Smooth muscle cell (in vitro differentiated cells): ENCODE measurements around the gene ARHGEF4. TPM values are rescaled to one million over a fixed set of nuclear protein-coding genes. Genes with fewer than 3 reads are reported as not detected.

Source experiments
- DNase-seq: peaks from one replicate; lab custom pipeline; 2025; ENCODE audit not compliant: unreplicated experiment; lab: John Stamatoyannopoulos, UW
- H2AFZ ChIP-seq: fragments of 200-600 bp; sonication (generic); 2 replicates; pipeline ENCODE4 v1.6.0; 2016; ENCODE audit warnings: antibody characterized with exemption, low read depth, mild to moderate bottlenecking
- H3F3A ChIP-seq: fragments of 200-600 bp; sonication (generic); 2 replicates; pipeline ENCODE4 v1.6.0; 2017; ENCODE audit warnings: antibody characterized with exemption, low read depth
- H3K27ac ChIP-seq: fragments of 200-600 bp; sonication (generic); 2 replicates; pipeline ENCODE4 v1.5.1; 2016; ENCODE audit warnings: low read depth, mild to moderate bottlenecking
- H3K27me3 ChIP-seq: fragments of 200-600 bp; sonication (generic); 2 replicates; pipeline ENCODE4 v1.6.1; 2016; ENCODE audit warnings: low read depth, mild to moderate bottlenecking
- H3K36me3 ChIP-seq: fragments of 200-600 bp; sonication (generic); 2 replicates; pipeline ENCODE4 v1.5.1; 2016; ENCODE audit warnings: low read depth
- H3K4me1 ChIP-seq: fragments of 200-600 bp; sonication (generic); 2 replicates; pipeline ENCODE4 v1.5.1; 2016; ENCODE audit warnings: low read depth
- H3K4me2 ChIP-seq: fragments of 200-600 bp; sonication (generic); 2 replicates; pipeline ENCODE4 v1.6.0; 2016; ENCODE audit warnings: mild to moderate bottlenecking
- H3K4me3 ChIP-seq: fragments of 200-600 bp; sonication (generic); 2 replicates; pipeline ENCODE4 v1.5.1; 2016; ENCODE audit warnings: mild to moderate bottlenecking
- H3K79me2 ChIP-seq: fragments of 200-600 bp; sonication (generic); 2 replicates; pipeline ENCODE4 v1.6.0; 2016; ENCODE audit warnings: low read depth, mild to moderate bottlenecking
- H3K9ac ChIP-seq: fragments of 200-600 bp; sonication (generic); 2 replicates; pipeline ENCODE4 v1.6.0; 2016; ENCODE audit warnings: low read depth
- H3K9me3 ChIP-seq: fragments of 200-600 bp; sonication (generic); replicated peaks from 2 replicates; pipeline ENCODE4 v1.5.1; 2016; ENCODE audit warnings: low read depth
- H4K20me1 ChIP-seq: fragments of 200-600 bp; sonication (generic); 2 replicates; pipeline ENCODE4 v1.6.0; 2016; ENCODE audit warnings: low read depth
- CTCF ChIP-seq: fragments of 200-600 bp; sonication (generic); IDR thresholded peaks from 2 replicates; pipeline ENCODE4 v1.5.1; 2017; ENCODE audit warnings: borderline replicate concordance, mild to moderate bottlenecking, antibody characterized with exemption; ENCODE audit not compliant: insufficient read depth, poor library complexity, severe bottlenecking
- WGBS: methylation state at CpG from one replicate; pipeline ENCODE4 v1.1.7; 2016; ENCODE audit warnings: low lambda C conversion rate; 5-methylcytosine and 5-hydroxymethylcytosine counted together
- polyA plus RNA-seq: library from polyadenylated mRNA; unstranded; fragments of >200 nt; fragmentation: Nextera tagmentation; extraction: Ambion mirVana; gene quantifications from 2 replicates; pipeline ENCODE4 v1.2.1, GENCODE V29; 2016
- total RNA-seq: library from RNA; depleted of rRNA; stranded (reverse); fragments of >200 nt; gene quantifications from 2 replicates; pipeline ENCODE4 v1.2.3, GENCODE V29; 2014

ARHGEF4 gene
- total and polyA plus RNA-seq, 2 experiments from 2014 or later, result 14.9 to 16.0 TPM

- Histone ChIP-seq H3K36me3 (no peaks in the 10 kb centered on the region), H3K4me1 (no peaks in the 10 kb centered on the region), H3K27me3 (no peaks in the 10 kb centered on the region), H3K9me3 (no peaks in the 10 kb centered on the region), H3K9ac (no peak overlapping the region), H3K27ac (no peak overlapping the region), H3K4me2 (no peak overlapping the region), H3K79me2 (no peaks in the 10 kb centered on the region), H4K20me1 (no peaks in the 10 kb centered on the region), H3F3A (no peaks in the 10 kb centered on the region), H2AFZ (no peak overlapping the region), H3K4me3 (no peak overlapping the region)
- no peak for DNase-seq
- 89% methylated on average over 4 of the region's 4 CpGs for WGBS
- no peak for TF ChIP-seq CTCF
These were observed 46.8 kb downstream of the ARHGEF4 start for GRCh38 chr2:130883496-130883895.

GRCh38 chr2:130884013-130884412 is 47.3 kb downstream of the ARHGEF4 start:
- no peak for DNase-seq
- no peaks in the 10 kb centered on the region for H3K4me1 ChIP-seq
- 80% methylated on average over 4 of the region's 4 CpGs for WGBS
- no peaks in the 10 kb centered on the region for H3K79me2 ChIP-seq
- no peak overlapping the region for H3K9ac ChIP-seq
- H2AFZ ChIP-seq, result no peak overlapping the region
- TF ChIP-seq CTCF, result no peak
- H3K9me3 ChIP-seq, result no peaks in the 10 kb centered on the region
- no peak overlapping the region for H3K4me3 ChIP-seq
- H4K20me1 ChIP-seq, result no peaks in the 10 kb centered on the region
- H3F3A ChIP-seq, result no peaks in the 10 kb centered on the region
- no peaks in the 10 kb centered on the region for H3K36me3 ChIP-seq
- H3K4me2 ChIP-seq, result no peak overlapping the region
- H3K27ac ChIP-seq, result no peak overlapping the region
- H3K27me3 ChIP-seq, result no peaks in the 10 kb centered on the region

- Histone ChIP-seq H3K79me2 (no peaks in the 10 kb centered on the region), H3K9ac (no peak overlapping the region), H3K9me3 (no peaks in the 10 kb centered on the region), H3K4me1 (no peaks in the 10 kb centered on the region), H3K36me3 (no peaks in the 10 kb centered on the region), H3K27me3 (no peaks in the 10 kb centered on the region), H2AFZ (no peak overlapping the region), H3F3A (no peaks in the 10 kb centered on the region), H3K4me3 (no peak overlapping the region), H3K4me2 (no peak overlapping the region), H3K27ac (no peak overlapping the region), H4K20me1 (no peaks in the 10 kb centered on the region)
- 92% methylated on average over 7 of the region's 7 CpGs for WGBS
- DNase-seq, result no peak
- TF ChIP-seq CTCF, result no peak
These were observed 47.8 kb downstream of the ARHGEF4 start for GRCh38 chr2:130884503-130884902.

- Histone ChIP-seq H3K9ac (no peak overlapping the region), H3K36me3 (no peaks in the 10 kb centered on the region), H3K27me3 (no peaks in the 10 kb centered on the region), H2AFZ (no peak overlapping the region), H3K4me1 (no peaks in the 10 kb centered on the region), H3K27ac (no peak overlapping the region), H3K79me2 (no peaks in the 10 kb centered on the region), H3F3A (no peaks in the 10 kb centered on the region), H4K20me1 (no peaks in the 10 kb centered on the region), H3K9me3 (no peaks in the 10 kb centered on the region), H3K4me3 (no peak overlapping the region), H3K4me2 (no peak overlapping the region)
- no peak for DNase-seq
- WGBS, result 93% methylated on average over 6 of the region's 6 CpGs
- TF ChIP-seq CTCF, result no peak
These were observed 50.9 kb downstream of the ARHGEF4 start for GRCh38 chr2:130887643-130888042.
